Activated T-helper 1 cell treated with Interleukin-2 at 50 U/mL for 16 hours (primary cell): ENCODE data around the gene MAPK8IP1.
"Not testable (repeated sequence)": the region's sequence is repeated elsewhere in the genome, so short reads cannot be mapped to it uniquely, and the experiment has no call there.

Experiments
- DNase-seq: peaks from one replicate; pipeline ENCODE4 v3.0.0-alpha.2; 2020; ENCODE audit warnings: low read depth

MAPK8IP1 gene

DNA sequence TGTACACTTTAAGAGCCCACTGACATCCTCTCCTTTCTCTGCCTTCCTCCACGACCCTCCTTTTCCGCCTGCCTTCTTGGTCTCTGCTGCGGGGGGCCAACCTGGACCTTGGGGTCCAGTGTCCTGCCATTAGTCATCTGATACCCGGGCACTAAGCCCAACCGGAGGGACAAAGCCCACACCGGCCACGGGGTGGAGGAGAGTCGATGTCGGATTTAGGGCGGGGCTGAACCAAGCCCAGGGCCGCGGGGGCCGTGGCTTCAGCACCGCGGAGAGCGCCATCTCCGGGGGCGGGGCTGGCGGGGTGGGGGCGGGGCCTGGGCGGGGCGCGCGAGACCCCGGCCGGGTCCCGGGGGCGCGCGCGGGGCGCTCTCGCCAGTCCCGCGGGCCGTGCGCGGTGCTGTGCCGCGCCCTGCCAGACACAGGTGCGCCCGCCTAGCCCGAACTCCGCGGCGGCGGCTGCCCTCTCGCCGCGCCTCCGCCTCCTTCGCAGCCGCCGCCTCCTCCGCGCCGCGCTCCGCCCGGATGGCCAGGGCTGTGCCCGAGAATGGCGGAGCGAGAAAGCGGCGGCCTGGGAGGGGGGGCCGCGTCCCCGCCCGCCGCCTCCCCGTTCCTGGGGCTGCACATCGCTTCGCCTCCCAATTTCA is at the start of gene MAPK8IP1:
Gene MAPK8IP1, plus strand, starts transcription at position 378 of the 647 bp plus-strand sequence. Its CDS starts 170 bp downstream, at position 548.
- peak; percentile 33 for DNase-seq

DNA sequence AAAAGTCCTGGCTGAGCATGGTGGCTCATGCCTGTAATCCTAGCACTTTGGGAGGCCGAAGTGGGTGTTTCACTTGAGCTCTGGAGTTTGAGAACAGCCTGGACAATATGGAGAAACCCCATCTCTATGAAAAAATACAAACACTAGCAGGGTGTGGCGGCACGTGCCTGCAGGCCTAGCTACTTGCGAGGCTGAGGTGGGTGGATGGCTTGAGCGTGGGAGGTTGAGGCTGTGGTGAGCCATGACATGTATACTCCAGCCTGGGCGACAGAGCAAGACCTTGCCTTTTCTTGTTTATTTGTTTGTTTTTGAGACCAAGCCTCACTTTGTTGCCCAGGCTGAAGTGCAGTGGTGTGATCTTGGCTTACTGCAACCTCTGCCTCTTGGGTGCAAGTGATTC is 46.2 kb upstream of the MAPK8IP1 start:
- no peak for DNase-seq

DNA sequence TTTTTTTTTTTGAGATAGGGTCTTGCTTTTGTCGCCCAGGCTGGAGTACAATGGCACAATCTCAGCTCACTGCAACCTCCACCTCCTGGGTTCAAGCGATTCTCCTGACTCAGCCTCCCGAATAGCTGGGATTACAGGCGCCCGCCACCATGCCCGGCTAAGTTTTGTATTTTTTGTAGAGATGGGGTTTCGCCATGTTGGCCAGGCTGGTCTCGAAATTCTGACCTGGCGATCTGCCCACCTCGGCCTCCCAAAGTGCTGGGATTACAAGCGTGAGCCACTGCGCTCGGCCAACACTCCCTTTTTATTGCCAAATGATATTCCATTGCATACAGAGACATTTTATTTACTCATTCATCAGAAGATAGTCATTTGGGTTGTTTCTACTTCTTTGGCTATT is 45.2 kb upstream of the MAPK8IP1 start:
- DNase-seq: not testable (repeated sequence)

DNA sequence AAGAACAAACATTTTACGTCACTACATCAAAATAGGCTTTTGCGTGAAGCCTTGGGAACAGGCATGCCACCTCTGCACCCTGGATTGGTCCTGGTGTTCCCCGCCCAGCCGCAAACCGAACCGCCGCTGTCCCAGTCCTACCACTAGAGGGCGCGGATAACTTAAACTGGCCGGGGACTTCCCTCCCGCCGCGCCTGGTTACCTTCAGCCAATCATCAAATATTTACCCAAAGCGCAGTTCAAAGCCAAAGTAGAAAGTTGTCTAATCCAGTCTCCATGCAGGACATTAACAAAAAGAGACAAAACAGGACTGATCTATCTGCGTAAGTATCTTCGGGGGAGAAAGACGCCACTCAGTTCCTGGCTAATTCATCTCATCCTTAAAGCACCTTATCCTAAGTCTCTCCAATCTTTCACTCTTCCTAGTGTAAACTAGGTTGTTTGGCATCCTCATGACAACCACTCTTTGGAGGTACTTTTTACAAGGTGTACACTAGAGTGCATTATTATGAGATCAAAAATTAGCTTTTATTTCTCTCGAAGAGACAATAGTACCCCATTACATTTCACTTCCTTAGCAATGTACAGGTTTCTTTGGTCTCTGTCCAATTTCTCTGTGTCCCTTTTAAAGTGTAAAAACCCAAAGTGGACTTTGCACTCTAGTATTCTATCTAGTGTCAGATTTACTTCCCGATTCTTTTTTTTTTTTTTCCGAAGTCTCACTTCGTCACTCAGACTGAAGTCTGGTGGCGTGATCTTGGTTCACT is 42.1 kb upstream of the MAPK8IP1 start:
- DNase-seq: peak; percentile 80

DNA sequence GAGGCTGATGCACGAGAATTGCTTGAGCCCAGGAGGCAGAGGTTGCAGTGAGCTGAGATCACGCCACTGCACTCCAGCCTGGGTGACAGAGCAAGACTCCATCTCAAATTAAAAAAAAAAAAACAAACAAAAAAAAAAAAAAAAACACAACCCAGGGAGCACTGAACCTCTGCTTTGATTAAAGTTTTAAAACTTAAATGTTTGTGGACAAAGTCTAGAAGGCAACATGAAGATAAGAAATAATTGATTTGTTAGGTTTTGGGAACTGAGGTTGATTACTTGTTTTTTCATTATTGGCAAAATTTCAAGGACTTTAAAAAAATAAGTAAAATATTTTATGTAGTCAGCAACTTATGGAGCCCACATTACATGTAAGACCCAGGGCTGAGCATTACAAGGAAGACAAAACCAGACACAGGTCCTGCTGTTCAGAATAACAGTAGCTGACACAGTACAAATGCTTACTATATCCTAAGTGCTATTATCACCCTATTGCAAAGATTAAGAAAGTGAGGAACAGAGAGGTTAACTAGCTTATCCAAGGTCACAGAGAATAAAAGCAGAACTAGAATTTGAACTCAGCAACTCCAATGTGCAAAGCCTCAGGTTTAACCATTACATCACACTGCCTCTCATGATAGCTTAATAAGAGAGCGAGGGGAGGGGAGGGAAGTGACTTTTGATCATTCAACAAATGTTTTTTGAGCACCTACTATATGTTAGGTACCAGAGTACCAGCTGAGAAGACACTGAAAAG is 40.5 kb upstream of the MAPK8IP1 start:
- no peak for DNase-seq

DNA sequence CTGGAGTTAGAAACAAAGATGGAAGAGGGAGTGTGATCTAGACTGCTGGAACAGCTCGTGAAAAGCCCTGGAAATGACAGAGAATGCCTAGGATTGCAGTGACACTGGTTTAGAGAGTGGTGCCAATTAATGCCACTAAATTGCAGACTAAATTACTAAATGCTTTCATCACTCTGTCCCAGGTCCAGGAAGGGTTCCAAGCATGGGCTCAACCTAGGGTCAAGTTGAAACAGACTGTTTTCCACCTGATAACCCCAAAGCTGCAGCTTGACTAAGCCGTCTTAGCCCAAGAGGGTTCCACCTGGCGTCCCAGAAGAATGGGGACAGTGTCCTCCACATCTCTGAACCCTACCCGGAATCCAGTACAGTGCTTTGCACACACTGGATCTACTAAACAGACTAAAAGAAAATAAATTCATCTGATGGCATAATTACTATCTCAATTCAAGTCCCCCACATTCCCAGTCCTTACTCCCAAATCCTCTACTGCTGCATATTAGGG is 39.2 kb upstream of the MAPK8IP1 start:
- no peak for DNase-seq

DNA sequence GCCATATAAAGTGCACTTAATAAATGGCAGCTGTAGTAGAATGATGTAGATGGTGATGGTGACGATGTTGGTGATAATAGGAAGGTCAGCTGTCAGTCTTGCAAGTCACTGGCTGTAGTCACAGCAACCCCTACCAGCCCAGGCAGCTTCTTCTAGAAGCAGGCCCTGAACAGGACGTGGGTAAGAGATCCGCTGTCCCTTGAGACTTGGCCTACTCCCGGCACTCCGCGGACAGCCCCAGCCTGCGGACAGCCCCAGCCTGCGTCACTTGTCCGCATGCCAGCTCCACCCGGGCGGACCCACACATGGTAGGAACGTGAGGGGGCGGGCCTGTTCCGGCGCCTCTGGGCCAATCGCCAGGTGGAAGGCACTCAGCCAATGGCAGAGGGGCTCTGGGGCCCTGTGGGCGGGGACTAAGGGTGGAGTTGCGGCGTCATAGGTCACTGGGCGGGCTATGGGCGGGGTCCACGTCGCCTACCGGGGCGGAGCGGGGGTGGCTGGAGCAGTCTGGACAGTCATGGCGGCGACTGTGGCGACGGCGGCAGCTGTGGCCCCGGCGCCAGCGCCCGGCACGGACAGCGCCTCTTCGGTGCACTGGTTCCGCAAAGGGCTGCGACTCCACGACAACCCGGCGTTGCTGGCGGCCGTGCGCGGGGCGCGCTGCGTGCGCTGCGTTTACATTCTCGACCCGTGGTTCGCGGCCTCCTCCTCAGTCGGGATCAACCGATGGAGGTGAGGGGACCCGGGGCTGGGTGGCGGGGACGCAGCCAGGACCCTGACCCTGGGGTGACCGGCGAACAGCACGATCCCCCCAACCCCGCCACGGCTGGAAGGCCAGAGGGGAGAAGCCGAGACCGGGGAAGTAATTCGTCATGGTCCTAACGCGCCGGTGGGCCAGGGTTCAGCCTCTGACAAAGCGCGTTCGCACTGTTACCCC is 38.2 kb upstream of the MAPK8IP1 start, which contains the start of gene CRY2:
Gene CRY2, plus strand, starts transcription at position 502 of the 937 bp plus-strand sequence. Its CDS starts 16 bp downstream, at position 518.
- peak; percentile 96 for DNase-seq

DNA sequence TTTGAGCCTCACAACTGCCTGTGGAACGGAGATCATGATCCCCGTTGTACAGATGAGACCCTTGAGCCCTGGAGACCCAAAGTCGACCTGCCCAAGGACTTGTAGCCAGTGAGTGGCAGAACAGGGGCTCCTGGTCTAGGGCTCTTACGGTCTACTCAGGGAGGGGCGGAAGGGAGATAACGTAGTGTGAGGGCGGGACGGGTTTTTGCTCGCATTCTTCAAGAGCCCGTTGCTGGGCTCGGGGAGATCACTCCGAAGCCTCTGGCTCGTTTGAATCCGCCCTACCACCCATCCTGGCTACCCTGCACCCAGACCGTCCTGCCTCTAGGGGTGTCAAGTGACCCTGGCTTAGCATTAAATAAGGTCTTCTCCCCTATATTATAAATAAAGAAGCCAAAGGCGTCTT is 37.5 kb upstream of the MAPK8IP1 start:
- peak; percentile 9 for DNase-seq

DNA sequence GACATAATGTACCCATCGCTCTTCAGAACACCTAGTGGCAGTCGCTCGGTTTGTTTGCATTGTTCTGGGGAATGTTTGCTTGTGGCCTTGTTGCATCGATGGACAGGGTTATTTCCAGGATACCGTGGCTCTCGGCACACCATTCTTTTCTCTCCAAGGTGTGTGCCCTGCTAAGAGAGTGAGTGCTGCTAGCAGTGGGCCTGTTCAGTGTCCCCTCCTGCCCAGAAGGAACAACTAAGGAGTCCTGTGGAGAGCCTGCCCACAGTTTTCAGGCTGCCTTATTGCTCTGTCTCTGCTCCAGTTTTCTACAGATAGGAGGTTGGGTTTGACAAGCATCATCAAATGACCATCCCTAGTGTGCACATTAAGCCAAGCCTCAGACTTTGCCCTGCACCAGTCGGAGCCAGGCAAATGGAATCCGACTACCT is 36.8 kb upstream of the MAPK8IP1 start:
- no peak for DNase-seq

DNA sequence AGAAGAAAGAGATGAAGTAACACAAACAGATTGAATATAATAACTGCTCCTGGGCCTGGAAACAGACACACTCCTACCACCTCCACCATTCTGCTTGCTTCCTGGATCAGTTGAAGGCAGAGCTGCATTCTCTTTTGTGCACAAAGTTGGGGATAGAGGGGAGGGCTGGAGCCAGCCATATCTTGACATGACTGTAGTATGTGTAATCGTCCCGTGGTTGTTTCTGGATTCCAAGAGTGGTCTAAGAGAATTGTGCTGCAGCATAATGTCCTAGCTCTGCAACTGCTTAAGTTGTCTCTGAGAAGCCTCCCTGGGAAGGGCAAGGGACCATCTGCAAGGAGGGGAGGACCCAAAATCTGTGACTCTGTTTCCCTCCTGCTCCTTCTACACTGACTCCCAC is 35.0 kb upstream of the MAPK8IP1 start:
- no peak for DNase-seq

DNA sequence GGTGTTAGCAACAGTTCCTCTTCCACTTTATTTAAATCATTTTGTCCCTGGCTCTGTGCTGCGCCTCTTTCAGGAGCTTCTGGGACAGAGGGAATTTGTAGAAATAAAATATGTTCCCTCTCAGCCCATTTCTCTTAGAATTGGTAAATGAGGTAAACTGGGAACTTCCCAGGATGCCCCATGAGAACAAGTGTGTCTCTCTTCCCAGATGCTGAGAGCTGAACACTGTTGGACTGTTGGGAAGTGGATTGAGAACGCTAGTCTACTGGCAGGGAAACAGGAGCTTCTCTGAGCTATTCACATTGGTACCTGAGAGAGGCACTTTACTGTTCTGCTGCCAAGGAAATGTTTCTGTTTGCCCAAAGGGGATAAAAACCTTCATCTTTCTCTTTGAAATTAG is 34.2 kb upstream of the MAPK8IP1 start:
- DNase-seq: no peak

DNA sequence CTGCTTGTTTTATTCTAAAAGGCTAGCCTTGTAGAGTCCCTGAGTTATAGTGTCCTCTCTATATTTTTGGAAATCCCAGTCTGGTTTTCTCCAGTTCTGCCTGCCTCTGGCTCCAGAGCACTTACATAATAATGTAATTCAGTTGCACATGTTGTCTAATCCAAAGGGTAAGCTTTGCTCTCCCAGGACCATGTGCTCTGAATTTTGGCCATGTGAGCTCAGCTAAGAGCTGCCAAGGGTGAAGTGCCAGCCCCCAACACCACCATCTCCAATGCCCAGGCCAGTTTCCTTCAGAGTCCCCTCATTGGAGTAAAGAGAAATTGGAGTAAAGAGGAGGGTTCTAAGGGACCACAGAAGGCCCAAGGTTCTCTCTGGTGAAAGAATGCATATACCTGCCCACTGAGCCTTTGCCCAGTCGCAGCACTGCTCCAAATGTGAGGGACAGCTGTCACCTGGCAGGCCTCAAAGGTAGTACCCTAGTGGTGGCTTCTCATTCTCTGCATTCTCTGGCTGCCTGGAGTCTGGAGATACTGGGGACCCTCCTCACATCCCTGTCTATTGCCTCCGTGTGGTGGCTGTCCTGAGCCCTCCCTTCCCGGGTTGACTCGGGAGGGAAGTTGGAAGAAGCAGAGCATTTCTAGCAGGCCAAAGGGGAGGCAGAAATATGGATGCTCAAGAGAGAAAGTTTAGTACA is 33.3 kb upstream of the MAPK8IP1 start:
- no peak for DNase-seq

DNA sequence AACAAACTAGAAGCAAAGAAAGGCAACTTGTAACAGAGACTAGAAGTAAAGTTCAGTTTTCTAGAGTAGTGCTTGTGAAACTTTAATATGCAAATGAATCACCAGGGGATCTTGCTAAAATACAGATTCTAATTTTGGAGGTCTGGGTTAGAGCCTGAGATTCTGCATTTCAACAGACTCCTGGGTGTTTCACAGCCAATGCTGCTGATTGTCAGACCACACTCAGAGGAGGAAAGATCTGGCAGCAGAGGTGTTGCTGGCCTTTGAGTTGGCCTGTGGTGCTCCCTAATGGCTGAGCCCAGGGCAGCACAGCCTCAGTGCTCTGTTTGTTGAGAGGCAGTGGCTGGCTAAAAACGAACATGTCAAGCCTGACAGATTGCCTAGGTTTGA is 32.7 kb upstream of the MAPK8IP1 start:
- DNase-seq: no peak

DNA sequence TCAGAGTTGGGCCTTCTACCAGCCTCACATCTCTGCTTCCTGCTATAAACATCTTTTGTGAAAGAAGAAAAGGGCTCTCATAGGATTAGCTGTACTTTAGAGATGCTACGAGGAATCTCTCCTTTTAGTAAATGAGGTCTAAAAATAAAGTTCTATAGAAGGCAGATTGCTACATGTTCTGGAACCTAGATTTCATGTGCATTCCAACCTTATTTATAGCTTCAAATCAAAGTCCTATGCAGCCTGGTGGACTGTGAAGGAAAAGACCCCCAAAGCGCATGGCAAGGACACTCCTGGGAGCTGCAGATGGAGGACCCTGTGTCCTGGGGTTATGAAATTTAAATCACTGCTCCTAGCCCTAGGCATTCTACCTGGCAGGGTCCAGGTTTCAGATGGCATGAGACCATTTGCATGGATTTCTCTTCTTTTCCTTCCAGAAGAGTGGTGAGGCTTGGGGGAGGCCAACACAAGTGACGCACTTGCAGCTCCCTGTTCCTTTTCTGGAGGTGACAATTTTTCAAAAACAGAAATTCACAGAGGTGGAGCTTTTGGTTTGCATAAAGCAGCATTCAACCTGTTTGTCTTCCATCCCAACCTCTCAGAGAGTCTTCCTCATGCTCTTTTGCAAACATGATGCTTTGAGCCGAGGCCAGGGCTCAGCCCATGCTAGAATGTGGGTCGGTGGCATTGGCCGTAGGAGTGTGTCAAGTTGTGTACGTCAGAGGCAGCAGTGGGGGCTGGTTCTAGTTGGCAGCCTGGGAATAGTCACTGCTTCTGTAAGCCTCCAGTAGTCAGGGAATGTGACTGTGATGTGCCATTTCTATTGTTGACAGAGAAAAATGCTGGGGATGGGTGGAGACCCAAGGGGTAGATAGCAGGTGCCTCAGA is 31.9 kb upstream of the MAPK8IP1 start:
- DNase-seq: no peak

DNA sequence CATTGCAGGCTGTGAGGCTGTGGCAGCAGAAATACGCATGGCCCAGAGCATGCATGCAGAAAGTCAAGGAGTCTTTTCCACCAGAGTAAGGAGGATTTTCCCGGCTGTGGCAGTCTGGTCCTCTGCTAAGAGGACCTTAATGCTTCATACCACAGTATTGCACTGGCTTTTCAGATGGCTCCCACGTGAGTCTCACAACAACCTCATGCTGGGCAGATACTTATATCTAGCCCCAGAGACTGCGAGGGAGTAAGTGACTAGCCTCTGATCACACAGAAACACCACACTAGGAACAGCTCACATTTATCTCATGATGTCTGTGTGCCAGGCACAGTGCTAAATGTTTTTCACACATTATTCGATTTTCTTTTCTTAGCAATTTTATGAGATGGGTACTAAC is 30.1 kb upstream of the MAPK8IP1 start:
- DNase-seq: no peak

DNA sequence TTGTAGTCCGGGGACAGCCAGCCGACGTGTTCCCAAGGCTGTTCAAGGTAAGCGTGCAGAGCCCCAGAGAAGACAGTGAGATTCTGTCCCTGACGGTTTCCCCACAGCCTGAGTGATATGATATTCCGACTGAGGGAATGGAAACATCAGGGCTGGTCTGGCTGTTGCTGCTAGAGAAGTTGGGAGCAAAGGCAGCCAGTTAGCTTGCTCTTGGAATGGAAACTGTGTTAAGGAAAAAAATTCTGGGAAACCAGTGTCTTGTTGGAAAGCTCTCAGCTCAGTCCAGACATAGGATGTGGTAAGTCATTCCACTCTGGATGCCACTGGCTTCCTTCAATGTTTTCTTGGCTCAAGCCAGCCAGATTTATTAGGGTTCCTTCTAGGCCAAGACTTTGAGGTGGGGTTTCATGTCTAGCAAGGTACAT is 29.4 kb upstream of the MAPK8IP1 start:
- no peak for DNase-seq

DNA sequence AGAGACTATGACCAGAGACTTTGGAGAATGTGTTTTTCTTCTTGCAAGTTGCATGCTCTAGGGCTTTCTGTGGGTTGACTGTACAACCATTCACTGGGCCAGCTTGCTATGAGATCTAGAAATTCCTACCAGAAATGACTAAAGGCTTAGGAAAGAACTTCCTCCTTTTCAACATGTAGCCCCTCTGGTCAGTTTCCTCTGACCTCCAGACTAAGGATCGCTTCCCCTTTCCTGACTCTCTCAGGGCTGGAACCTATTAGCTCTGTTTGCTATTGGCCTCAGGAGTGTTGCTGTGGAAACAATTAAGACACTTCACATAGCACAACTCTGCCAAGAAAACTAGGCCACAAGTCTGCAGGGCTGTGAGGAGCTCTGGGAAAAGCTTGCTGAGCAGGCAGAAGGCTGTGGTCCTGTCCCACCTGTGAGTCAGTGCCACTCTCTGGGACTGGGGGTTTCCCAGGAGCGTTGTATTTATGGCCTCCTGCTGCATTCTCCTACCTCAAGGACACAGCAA is 27.4 kb upstream of the MAPK8IP1 start:
- no peak for DNase-seq

DNA sequence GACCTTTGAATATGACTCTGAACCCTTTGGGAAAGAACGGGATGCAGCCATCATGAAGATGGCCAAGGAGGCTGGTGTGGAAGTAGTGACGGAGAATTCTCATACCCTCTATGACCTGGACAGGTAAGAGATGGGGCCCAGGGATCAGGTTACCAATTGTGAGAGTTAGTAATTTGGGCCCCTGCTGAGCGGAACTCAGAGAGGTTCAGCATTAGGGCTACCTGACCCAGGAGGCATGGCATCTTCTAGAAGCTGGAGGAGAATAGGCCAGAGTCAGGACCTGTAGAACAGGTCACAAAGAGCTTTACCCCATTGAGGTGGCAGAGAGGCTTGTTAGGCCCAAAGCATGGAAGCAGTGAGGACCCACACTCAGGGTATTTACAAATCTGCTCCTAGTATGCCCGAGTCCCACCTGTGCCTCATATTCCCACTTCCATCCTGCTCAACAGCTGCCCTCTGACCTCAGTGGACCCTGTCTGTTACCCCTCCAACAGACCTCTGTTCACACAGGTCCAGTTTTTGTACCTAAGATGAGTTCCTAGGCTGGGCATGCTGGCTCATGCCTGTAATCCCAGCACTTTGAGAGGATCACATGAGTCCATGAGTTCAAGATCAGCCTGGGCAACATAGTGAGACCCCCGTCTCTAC is 26.6 kb upstream of the MAPK8IP1 start:
- no peak for DNase-seq

DNA sequence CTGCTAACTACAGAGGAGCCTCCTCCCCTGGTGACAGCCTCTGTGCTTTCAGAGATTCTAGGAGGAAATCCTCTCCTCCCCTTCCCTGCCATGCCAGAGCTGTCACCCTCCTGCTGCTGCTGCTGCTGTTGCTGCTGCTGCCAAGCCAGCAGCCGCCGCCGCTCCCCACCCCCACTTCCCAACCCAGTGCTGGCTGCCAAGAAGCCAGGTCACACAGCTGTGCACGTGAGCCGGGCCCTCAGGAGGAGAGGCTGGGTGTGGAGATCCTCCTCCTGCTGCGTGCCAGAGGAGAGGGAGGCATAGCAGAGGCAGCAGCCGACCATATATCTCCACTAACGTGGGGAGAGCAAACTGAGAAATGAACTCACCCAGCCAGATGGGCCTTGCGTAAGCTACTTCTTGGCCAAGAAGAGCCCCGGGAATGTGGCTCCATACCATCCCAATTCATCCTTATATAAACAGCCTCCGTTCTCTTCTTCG is 25.8 kb upstream of the MAPK8IP1 start:
- no peak for DNase-seq
